GM21723 (cell line): ENCODE data around the gene TMEM134.
"Not testable (repeated sequence)": the region's sequence is repeated elsewhere in the genome, so short reads cannot be mapped to it uniquely, and the experiment has no call there.

Experiments
- ATAC-seq: cut with Tn5 transposase; IDR thresholded peaks from one replicate; pipeline ENCODE4 v1.9.1; 2021; ENCODE audit warnings: mild to moderate bottlenecking, moderate library complexity; ENCODE audit not compliant: unreplicated experiment

Gene TMEM134

DNA sequence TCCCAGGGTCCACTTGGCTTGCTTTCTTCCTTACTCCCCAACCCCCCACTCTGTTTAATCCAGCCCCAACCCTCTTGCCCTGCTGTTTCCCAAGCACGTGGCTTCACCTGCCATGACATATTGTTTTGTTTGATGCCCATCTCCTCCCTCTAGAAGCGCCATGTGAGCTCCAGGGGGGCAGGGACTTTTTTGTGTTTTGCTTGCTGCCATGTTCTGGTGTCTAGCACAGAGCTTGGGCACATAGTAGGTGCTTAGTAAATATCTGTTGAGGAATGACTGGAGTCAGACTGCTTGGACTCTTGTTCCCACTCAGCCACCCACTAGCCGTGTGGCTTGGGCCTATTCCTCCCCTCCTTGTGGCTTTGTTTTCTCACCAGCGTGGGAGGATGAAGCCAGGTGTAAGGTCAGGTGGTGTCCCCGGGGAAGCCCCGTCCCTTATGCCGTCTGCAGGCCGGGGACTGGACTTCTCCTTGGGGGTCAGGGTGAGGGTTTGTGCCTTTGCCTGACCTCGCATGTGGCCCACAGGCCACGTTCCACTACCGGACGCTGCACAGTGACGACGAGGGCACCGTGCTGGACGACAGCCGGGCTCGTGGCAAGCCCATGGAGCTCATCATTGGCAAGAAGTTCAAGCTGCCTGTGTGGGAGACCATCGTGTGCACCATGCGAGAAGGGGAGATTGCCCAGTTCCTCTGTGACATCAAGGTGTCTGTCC, 17.6 kb upstream of the TMEM134 start:
- ATAC-seq, result no peak

DNA sequence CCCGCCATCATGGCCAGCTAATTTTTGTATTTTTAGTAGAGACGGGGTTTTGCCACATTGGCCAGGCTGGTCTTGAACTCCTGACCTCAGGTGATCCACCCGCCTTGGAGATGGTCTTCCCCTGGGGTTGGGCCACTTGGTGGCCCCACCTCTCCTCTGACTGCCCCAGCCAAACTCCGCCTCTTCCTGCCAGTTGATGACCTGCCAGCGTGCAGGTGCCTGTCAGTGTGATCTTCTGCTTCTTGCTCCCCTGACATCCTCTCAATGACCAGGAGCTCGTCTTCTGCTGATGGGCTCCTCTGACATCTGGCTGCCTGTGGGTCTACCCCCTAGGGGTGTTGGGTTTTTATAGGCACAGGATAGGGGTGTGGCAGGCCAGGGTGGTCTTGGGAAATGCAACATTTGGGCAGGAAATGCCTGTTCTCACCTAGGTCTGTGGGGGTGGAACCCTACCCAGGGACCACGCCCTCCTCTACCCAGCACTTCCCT, 16.9 kb upstream of the TMEM134 start:
- not testable (repeated sequence) for ATAC-seq

DNA sequence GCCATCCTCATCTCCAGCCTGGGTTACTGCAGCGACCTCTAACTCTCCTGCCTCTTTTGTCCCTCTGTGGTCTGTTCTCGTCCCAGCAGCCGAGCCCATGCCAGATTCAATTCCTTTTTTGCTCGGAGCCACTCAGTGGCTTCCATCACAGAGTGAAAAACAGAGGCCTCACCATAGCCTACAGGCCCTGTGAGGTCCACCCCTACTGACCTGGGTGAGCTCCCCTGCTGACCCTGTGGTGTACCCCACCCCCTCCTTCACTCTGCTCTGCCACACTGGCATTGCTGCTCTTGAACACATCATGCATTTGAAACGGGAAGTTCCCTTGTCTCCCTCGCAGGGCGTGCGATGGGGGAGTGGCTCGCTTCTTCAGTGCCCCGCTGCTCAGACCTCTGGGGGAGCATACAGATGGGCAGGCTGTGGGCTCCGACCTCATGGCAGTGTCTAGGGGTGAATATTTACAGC, 15.8 kb upstream of the TMEM134 start:
- ATAC-seq, result no peak

DNA sequence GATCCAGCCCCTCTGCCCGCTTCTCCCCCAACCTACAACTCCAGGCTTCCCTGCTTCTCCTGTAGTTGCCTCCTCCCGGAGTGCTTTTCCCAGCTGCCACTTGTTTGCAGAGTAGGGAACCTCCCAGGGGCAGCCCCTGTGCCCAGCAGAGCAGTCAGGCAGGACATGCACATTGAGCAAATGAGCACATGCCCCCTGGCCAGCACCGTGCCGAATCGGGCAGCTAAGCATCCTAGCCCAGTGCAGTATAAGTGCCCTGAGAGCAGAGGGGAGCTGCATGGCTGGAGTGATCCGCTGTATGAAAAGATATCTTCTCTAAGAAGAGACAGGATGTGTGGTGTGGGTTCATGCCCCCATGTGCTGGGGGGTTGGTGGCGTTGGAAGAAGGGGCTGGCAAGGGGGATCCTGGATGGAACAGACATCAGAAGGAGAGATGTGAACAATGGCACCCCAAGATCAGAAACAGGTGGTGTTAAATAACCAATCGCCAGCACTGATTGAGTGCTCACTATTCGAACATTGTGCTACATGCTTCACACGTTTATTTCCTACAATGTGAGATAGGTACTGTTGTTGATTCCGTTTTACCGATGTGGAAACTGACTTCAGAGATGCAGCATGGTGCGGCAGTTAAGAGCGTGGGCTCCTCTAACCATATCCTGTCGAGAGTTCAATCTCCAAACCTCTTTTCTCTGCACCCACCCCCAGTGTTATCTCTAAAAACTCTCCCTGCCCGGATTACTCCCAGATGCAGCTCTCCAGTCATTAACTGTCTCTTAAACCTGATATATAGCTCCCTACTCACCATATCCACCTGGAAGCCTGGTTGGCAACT, 15.0 kb upstream of the TMEM134 start:
- ATAC-seq, result no peak

DNA sequence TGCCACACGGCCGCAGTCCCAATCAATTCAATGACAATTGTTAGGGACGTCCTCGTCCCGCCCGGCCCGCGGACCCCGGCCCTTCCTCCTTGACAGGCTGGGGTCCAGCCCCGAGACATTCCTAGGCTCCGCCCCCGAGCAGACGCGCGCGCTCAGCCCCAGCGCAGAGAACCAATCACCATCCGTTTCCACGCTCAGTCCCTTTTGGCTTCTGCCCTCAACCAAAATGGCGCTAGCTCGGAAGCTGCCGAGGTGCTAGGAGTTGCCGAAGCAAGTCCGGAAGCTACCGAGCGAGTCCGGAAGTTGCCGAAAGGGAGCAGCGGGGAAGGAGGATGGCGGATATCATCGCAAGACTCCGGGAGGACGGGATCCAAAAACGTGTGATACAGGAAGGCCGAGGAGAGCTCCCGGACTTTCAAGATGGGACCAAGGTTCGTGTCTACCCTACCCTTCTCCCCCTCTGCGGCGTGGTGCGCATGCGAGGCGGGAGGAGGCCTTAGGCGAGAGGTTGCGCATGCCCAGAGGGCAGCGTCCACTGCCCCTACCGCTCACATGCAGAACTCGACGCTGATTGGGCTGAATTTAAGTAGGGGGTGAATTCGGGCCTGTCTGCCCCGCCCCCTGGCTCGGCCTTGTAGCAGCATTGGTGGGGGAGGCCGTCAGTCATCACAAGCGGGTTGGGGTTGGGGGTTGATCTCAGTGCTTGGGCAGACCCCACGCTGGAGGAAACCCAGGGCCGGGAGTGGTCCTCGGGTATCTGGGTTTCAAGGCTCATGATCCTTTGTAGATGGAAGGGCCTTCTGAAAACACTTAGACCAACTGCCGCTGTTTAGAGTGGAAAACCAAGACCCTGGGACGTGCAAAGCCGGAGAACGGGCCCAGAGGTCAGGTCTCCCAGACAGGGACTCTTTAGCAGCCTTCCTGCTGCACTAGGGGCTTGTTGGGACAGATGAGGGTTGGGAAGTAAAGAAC, 14.1 kb upstream of the TMEM134 start, which contains the start of gene AIP:
TSS of gene AIP (plus strand) at position 200 of the 972 bp plus-strand sequence. CDS start at position 333, 133 bp downstream.
- ATAC-seq, result peak; percentile 54

DNA sequence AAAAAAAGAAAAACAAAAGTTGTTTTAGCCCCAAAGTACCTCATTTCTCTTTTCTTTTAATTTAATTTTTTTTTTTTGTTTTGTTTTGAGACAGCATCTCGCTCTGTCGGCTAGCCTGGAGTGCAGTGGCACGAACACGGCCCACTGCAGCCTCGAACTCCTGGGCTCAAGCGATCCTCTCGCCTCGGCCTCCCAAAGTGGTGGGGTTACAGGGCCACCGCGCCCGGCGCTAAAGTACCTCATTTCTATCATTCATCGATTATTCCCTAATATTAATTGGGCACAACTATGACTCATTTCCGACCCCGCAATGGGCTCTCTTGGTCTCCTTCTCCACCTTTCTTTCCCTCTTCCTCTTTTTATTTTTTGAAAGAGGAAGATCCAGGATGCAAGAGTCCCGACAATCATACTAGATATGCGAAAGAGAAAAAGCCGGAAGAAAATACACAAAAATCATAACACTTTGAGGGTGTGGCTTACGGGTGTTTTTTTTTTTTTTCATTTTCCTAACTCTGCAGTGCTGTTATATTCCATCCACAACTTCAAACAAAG, 13.3 kb upstream of the TMEM134 start:
- peak; percentile 0 for ATAC-seq

DNA sequence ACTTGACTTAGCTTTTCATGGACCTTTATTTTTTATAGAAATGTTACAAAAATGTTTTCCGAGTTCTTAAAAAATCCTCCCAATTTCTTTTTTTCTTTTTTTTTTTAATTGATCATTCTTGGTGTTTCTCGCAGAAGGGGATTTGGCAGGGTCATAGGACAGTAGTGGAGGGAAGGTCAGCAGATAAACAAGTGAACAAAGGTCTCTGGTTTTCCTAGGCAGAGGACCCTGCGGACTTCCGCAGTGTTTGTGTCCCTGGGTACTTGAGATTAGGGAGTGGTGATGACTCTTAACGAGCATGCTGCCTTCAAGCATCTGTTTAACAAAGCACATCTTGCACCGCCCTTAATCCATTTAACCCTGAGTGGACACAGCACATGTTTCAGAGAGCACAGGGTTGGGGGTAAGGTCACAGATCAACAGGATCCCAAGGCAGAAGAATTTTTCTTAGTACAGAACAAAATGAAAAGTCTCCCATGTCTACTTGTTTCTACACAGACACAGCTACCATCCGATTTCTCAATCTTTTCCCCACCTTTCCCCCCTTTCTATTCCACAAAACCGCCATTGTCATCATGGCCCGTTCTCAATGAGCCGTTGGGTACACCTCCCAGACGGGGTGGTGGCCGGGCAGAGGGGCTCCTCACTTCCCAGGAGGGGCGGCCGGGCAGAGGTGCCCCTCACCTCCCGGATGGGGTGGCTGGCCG, 8.4 kb upstream of the TMEM134 start:
- ATAC-seq, result not testable (repeated sequence)

DNA sequence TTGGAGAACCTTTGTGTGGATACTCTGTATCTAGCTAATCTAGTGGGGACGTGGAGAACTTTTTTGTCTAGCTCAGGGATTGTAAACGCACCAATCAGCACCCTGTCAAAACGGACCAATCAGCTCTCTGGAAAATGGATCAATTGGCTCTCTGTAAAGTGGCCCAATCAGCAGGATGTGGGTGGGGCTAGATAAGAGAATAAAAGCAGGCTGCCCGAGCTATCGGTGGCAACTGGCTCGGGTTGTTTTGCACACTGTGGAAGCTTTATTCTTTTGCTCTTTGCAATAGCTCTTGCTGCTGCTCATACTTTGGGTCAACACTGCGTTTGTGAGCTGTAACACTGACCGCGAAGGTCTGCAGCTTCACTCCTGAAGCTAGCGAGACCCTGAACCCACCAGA, 7.6 kb upstream of the TMEM134 start:
- ATAC-seq, result not testable (repeated sequence)

DNA sequence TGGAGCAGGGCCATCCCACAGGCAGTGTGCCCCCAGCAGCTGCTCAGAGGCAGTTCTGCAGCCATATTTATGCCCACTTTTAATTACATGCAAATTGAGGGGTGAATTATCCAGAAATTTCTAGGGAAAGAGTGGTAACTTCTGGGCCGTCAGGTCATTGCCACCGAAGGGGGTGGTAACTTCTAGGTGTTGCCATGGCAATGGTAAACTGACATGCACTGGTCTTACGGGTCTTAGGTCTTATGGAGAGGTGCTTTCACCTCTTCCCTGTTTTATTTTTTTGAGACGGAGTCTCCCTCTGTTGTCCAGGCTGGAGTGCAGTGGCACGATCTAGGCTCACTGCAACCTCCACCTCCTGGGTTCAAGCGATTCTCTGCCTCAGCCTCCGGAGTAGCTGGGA, 3.8 kb upstream of the TMEM134 start:
- ATAC-seq, result no peak

DNA sequence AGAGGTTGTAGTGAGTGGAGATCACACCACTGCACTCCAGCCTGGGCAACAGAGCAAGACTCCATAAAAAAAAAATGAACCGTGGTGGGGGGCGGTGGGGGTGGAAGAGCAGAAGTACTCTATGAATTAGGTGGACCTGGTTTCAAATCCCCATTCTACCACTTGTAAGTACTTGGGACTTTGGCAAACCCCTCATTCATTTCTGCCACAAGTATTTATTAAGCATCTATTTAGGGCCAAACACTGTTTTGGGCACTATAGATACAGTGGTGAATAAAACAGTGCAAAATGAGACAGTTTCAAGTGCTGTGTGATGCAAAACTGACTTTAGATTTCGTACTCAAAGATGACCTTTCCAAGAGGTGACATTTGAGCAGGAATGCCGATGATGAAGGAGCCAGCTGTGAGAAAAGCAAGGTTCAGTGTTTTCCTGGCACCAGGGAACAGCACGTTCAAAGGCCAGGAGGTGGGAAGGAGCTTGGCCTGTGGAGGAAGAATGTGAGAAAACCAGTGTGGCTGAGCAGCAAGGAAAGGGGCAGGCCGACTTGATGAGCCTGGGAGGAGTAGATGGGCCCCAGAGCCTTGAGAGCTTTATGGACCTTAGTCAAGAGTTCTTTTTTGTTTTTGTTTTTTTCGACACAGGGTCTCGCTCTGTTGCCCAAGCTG, 1.4 kb upstream of the TMEM134 start:
- ATAC-seq, result no peak

DNA sequence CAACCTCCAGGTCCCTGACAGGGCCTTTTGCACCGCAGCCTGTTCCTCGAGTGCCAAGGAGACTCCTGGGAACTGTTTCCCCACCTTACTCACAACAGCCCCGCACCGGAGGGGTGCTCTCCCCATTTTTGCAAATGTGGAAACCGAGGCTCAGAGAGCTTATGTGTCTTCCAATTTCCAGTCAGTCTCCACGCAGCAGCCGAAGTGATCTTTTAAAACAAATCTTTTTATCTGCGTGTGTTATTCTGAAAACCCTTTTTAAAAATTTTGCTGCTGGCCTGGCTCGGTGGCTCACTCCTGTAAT, 409 bp upstream of the TMEM134 start:
- no peak for ATAC-seq

DNA sequence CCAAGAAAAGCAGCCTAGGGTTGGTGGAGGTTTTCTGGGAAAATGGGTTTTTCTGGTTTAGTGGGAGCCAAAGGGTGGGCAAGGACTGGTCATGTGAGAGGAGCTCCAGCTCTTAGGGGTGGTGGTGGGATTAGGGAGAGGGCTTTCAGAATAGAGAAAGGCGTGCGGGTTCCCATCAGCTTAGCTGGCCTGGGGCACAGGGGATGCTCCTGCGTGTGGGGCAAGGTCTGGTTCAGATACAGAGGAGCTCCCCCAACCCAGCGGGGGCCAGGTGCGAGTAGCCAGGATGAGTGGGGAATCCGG, 644 bp downstream of the TMEM134 start:
- no peak for ATAC-seq

DNA sequence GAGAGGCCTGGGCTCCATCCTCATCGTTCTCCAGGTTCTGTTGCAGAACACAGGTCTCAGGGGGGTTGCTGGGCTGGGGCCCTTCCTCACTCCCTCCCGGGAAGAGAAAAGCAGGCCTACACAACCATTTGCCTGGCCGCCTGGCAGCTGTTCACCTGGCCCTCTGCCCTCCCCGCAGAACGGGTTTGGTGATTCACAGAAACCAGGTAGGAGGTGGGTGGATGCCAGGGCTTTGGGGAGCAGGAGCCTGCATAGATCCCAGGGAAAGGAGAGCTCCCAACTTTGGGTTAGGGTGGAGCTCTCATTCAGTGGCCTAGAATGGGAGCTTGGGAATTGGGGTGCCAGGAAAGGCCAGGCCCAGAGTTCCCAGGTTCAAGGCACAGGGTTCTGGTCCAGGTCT, 995 bp downstream of the TMEM134 start:
- ATAC-seq, result no peak

DNA sequence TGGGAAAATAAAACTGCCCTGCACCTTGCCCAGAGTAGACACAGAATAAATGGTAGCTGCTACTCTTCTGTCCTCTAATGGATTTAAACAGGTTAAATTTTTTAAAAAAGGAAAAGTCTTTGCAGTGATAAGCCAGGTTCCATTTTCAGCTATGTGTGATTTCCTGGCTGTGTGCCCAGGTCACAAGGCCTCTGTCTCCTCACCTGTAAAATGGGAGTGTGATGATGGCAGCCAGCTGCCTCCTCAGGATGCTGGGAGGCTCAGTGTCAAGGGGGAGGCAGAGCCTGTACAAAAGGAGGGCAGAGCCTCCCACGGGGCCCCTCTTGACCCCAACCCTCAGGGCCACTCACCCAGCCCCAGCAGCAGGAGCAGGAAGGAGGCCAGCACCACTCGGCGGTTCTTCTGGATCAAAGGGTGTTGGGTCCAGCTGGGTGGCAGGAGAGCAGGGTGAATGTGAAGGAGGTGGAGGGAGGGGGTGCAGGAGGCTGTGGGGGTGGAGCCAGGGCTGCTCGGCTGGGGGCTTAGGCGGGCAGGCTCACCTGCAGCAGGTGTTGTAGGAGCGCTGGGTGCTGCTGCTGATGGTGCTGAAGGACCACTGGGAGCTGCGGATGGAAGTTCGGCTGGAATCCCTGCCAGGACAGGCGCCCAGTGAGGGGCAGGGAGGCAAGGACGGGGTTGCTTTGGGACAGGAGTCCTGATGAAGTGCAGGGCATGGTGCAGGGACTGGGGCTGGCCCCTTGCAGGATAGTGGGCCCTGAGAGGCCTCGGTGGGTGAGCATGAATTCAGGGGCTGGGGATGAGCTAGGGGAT, 1.9 kb downstream of the TMEM134 start:
- no peak for ATAC-seq

DNA sequence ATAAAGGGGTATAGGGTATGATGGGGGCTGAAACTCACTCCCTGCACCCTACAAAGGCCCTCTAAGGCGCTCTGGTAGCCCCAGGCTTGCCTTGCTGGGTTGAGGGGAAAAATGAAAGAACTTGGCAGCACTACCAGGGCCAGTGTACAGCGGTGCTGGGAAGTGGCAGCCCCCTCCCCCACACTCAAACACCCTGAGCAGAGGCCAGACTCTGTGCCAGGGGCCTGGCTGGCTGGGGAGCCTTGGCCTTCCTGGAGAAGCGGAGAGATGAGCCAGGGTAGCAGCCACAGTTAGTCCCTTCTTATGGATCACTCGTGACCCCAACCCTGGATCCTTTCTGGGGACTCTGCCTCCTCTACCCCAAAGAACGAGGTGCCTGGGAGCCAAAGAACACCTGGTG, 2.7 kb downstream of the TMEM134 start:
- ATAC-seq, result no peak

DNA sequence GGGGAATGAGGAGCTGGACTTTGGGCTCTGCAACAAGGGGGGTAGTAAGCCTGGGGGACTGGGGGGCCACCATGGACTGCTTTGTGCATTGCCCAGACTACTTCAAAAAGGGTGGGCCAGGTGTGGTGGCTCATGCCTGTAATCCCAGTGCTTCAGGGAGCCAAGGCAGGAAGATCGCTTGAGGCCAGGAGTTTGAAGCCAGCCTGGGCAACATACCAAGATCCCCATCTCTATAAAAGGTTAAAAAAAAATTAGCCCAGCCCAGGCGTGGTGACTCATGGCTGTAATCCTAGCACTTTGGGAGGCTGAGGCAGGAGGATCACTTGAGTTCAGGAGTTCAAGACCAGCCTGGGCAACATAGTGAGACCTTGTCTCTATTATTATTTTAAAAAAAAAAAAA, 3.5 kb downstream of the TMEM134 start:
- ATAC-seq, result not testable (repeated sequence)

DNA sequence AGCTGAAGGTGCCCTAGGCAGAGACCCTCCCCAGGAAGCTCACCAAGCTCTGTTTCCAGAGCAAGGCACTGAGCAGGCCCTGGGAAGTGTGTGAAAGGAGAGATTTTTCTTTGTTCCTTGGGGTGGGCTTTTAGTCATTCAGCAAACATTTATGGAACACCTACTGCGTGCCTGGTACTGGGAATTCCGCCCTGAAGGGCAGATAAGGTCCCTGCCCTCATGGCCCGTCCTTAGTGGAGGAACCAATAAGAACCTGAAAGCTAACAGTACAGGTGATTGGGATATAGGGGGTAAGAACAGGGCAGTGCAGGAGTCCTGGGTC, 3.9 kb downstream of the TMEM134 start:
- ATAC-seq, result no peak

DNA sequence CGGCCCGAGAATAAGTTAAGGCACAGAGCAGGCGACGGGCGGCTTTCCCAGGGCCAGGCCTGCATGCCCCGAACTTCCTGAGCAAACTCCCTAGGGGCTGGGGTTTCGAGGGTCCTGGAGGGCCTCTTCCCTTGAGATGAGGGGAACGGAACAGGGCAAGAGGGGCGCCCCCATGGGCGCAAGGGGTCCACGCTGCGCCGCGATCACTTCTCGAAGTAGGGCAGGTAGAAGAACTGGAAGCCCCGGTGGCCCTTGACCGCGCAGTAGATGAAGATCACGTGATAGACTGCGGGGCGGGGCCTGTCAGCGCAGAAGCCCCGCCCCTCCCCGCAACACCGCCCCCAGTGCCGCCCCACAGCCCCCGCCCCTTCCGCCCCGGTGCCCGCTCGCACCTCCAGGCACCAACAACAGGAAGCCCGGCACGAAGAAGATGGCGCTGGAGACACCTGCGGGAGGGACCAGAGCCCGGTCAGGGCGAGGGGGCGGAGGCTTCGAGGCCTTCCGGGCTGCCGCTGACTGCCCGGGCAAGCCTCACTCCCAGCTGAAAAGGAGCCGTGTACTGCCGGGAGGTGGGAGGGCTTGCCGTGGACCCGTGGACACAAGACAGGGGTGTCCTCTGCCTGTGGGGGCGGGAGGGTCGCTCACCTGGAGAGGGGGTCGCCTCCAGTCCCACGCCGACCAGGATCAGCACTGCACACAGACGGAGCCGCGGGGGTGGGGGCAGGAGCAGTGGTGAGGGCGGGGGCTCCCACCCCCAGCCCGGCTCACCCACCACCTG, 4.5 kb downstream of the TMEM134 start:
- peak; percentile 51 for ATAC-seq
